Measurements from ENCODE around the gene MILR1.
"Not testable (repeated sequence)": the region's sequence is repeated elsewhere in the genome, so short reads cannot be mapped to it uniquely, and the experiment has no call there.

MILR1 gene

GRCh38 chr17:64448665-64449512, at the start of gene MILR1:
Gene MILR1, plus strand, starts transcription at chr17:64449115. Its CDS starts 54 bp downstream, at chr17:64449169.
- no peak for DNase-seq (ENCODE audit: low read depth in 3 of 3)

- no peak for DNase-seq (ENCODE audit: low read depth in 3 of 3)
Observed at GRCh38 chr17:64399767-64400156, 49.2 kb upstream of the MILR1 start.

DNA sequence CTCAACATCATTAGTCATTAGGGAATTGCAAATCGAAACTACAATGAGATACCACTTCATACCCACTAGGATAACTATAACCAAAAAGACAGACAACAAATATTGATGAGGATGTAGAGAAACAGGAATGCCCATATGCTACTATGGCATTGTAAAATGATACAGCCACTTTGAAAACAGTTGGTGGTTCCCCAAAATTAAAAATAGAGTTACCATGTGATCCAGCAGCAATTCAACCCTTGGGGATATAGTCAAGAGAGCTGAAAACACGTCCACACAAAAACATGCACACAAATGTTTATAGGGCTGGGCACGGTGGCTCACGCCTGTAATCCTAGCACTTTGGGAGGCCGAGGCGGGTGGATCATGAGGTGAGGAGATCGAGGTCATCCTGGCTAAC, 48.3 kb upstream of the MILR1 start:
- no peak for DNase-seq (ENCODE audit: low read depth in 3 of 3)

- no peak for DNase-seq (ENCODE audit: low read depth in 3 of 3)
Observed at GRCh38 chr17:64401244-64401860, 47.6 kb upstream of the MILR1 start.

DNA sequence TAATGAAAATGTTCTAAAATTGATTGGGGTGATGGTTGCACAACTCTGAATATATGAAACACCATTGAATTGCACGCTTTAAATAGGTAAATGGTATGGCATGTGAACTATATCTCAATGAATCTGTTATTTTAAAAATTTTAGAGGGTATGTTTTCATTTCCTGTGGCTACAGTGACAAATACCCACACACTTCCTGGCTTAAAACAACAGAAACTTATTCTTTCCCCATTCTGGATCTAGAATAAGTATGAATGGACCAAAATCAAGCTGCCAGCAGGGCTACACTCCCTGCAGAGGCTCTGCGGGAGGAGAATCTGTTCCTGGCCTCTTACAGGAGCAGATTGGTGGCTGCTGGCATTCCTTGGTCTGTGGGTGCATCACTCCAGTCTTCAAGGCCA, 47.0 kb upstream of the MILR1 start:
- DNase-seq (ENCODE audit: low read depth in 3 of 3) = no peak

DNA sequence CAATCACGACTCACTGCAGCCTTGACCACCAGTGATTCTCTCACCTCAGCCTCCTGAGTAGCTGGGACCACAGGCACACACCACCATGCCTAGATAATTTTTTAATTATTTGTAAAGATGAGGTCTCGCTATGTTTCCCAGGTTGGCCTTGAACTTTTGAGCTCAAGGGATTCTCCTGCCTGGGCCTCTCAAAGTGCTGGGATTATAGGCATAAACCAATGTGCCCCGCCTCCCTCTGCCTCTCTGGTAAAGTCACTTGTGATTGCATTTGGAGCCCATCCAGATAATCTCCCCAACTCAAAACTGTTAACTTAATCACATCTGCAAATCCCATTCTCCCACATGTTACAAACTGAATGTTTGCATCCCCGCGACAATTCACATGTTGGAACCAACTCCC, 46.4 kb upstream of the MILR1 start:
- no peak for DNase-seq (ENCODE audit: low read depth in 3 of 3)

DNA sequence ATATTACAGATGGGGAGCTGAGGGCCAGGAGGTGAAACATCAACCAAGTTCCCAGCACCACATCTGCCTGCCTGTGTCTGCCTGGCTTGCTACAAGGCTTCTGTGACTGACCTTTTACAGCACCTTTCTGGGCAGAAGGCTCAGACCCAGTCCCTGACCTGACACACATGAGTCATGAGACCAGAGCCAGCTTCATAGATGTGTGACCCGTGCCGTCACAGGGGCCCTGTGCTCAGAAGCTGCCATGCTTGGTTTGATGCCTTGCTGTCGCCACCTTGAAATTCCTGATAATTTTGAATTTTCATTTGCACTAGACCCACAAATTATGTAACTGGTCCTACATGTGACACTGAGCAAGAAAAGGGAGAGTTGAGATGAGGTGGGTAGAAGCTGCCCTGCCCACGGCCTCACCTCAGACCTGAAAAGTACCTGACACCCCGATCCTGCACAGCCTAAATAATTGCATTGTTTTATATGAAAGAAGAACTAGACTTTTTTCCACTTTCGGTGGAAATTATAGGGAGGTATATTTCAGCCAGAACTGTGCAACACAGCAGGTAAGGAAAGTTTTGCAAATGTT, 44.9 kb upstream of the MILR1 start:
- DNase-seq (ENCODE audit: low read depth in 3 of 3) = no peak

- no peak for DNase-seq (ENCODE audit: low read depth in 3 of 3)
Observed at GRCh38 chr17:64406321-64407200, 42.4 kb upstream of the MILR1 start.

GRCh38 chr17:64410750-64411490, 38.0 kb upstream of the MILR1 start:
- DNase-seq (ENCODE audit: low read depth in 3 of 3) = no peak

DNA sequence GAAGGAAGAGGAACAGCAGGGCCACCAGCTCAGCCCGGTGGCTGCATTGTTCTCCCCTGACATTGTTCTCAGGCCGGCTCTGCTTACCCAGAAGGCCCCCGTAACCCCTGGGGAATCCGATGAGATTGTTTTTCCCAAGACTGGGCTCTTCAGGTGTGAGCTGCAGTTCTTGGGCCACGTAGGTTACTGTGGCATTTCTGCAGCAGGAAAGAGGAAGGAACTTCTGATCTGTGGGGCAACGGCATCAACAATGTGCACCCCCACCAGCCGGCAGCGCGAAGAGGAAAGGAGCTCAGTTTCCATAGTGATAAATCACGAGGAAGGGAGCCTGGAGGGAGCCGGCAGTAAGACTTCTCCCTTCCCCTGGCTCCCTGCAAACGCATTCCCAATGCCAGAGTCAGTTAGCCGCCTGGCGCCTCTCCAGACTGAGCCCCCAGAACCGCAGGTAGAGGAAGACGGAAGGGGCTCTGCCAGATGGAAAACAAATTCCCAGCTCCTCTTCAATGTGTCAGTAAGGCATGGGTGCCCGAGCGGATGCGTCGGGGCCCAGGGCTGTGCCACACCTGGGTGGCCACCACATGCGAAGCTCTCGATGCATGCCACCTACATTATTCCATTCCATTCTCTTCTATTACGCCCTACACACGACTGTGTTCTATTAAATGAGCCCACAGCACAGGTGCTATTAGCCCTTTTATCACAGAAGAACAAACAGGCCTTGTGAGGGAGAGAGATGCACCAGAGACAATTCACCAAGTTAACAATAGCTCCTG, 36.7 kb upstream of the MILR1 start:
- no peak for DNase-seq (ENCODE audit: low read depth in 3 of 3)

GRCh38 chr17:64412944-64413381, 36.0 kb upstream of the MILR1 start:
- DNase-seq (ENCODE audit: low read depth in 3 of 3) = no peak

DNA sequence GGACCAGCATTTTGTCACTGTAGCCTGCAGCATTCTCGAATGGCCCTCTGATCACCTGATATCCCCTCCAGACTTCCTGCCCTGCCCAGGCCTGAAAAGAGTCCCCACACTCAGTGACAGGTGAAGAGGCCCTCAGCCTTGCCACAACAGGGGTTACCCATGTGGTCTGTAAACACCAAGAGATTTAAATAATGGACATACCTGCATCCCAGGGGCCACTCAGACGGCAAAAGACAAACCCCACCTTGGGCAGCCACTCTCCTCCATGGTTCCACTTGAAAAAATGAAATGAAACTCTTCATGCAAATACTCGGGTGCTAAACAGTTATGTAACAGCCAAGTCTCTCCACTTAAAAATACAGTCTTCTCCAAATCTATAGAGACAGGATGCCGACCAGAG, 35.4 kb upstream of the MILR1 start:
- no peak for DNase-seq (ENCODE audit: low read depth in 3 of 3)

DNA sequence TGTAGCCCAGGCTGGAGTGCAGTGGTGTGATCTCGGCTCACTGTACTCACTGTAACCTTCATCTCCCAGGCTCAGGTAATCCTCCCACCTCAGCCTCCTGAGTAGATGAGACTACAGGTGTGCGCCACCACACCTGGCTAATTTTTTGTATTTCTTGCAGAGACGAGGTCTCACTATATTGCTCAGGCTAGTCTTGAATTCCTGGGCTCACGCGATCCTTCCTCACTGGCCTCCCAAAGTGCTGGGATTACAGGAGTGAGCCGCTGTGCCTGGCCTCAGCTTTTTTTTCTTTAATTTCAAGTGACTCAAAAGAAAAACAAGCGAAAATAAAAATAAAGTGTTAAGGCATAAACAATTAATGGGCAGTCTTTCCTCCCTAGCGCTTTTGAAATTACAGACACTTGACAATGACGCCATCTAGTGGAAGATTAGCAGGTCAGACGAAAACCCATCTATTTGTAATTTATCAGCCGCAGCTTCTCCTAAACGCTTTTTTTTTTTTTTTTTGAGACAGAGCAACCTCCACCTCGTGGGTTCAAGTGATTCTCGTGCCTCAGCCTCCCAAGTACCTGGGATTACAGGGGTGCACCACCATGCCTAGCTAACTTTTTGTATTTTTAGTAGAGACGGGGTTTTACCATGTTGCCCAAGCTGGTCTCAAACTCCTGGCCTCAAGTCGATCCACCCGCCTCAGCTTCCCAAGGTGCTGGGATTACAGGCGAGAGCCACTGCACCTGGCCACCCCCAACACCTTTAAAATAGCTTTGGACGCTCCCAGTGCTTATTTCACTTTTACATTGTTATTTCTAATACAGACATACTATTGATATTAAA, 30.2 kb upstream of the MILR1 start:
- DNase-seq (ENCODE audit: low read depth in 3 of 3) = no peak

GRCh38 chr17:64420143-64420670, 28.7 kb upstream of the MILR1 start:
- peak in 1 of 3 experiments; percentile 9 for DNase-seq (ENCODE audit: low read depth in 3 of 3)

DNA sequence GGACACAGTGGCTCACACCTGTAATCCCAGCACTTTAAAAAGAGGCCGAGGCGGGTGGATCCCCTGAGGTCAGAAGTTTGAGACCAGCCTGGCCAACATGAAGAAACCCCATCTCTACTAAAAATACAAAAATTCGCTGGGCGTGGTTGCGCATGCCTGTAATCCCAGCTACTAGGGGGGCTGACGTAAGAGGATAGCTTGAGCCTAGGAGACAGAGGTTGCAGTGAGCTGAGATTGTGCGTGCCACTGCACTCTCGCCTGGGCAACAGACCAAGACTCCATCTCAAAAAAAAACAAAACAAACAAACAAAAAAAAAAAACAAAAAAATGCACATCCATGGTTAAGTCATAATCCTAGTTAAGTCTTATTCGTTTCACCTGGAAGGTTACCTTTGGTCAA, 26.8 kb upstream of the MILR1 start:
- not testable (repeated sequence) for DNase-seq (ENCODE audit: low read depth in 3 of 3)

GRCh38 chr17:64423881-64424280, 25.0 kb upstream of the MILR1 start:
- DNase-seq (ENCODE audit: low read depth in 3 of 3) = no peak

- no peak for DNase-seq (ENCODE audit: low read depth in 3 of 3)
Observed at GRCh38 chr17:64424324-64424849, 24.5 kb upstream of the MILR1 start.

GRCh38 chr17:64425191-64425590, 23.7 kb upstream of the MILR1 start:
- DNase-seq (ENCODE audit: low read depth in 3 of 3) = no peak

- DNase-seq (ENCODE audit: low read depth in 3 of 3) = no peak
Observed at GRCh38 chr17:64426596-64426995, 22.3 kb upstream of the MILR1 start.
